Type B pancreatic cell (in vitro differentiated cells): ENCODE data around the gene BTBD9. TPM values are rescaled to one million over a fixed set of nuclear protein-coding genes. Genes with fewer than 3 reads are reported as not detected.

ENCODE experiments used
- DNase-seq: peaks from one replicate; pipeline ENCODE4 v3.0.0; 2021; ENCODE audit warnings: mixed read lengths; ENCODE audit not compliant: unreplicated experiment; ENCODE audit errors: extremely low spot score
- H3K27ac Mint-ChIP-seq: 2 replicates; pipeline ENCODE4 v1.8.0; 2021; ENCODE audit warnings: mild to moderate bottlenecking, mixed read lengths
- H3K27me3 Mint-ChIP-seq: 2 replicates; pipeline ENCODE4 v1.8.0; 2021; ENCODE audit warnings: mixed read lengths
- H3K36me3 Mint-ChIP-seq: 2 replicates; pipeline ENCODE4 v1.8.0; 2021; ENCODE audit warnings: mixed read lengths
- H3K4me1 Mint-ChIP-seq: one replicate; pipeline ENCODE4 v1.8.0; 2021; ENCODE audit warnings: mixed read lengths; ENCODE audit not compliant: unreplicated experiment
- H3K4me3 Mint-ChIP-seq: 2 replicates; pipeline ENCODE4 v1.8.0; 2021; ENCODE audit warnings: mild to moderate bottlenecking, mixed read lengths
- H3K9me3 Mint-ChIP-seq: 2 replicates; pipeline ENCODE4 v1.8.0; 2021; ENCODE audit warnings: mixed read lengths
- CTCF ChIP-seq: fragments of 200-600 bp; sonication (generic); conservative IDR thresholded peaks from 2 replicates; pipeline ENCODE4 v1.5.0; 2021; ENCODE audit warnings: antibody characterized with exemption, mild to moderate bottlenecking
- total RNA-seq: library from RNA; stranded (reverse); gene quantifications from 2 replicates; pipeline ENCODE4 v1.2.1, GENCODE V29; 2021; ENCODE audit warnings: low replicate concordance

BTBD9 gene
- total RNA-seq, 1 donor from 2014 or later, result 14.9 TPM

- Mint-ChIP-seq H3K9me3 (no peaks in the 10 kb centered on the region), H3K27me3 (no peaks in the 10 kb centered on the region), H3K27ac (no peak overlapping the region), H3K4me3 (no peak overlapping the region), H3K36me3 (no peaks in the 10 kb centered on the region), H3K4me1 (no peaks in the 10 kb centered on the region)
- TF ChIP-seq CTCF, result no peak
- no peak for DNase-seq
These were observed 17.2 kb upstream of the BTBD9 start for GRCh38 chr6:38656896-38657295.

- Mint-ChIP-seq H3K9me3 (peaks cover 3% of the 10 kb centered on the region), H3K4me3 (no peak overlapping the region), H3K27ac (no peak overlapping the region), H3K4me1 (no peaks in the 10 kb centered on the region), H3K36me3 (no peaks in the 10 kb centered on the region), H3K27me3 (no peaks in the 10 kb centered on the region)
- DNase-seq, result no peak
- no peak for TF ChIP-seq CTCF
These were observed 14.5 kb upstream of the BTBD9 start for GRCh38 chr6:38654263-38654662.

- H3K36me3 Mint-ChIP-seq, result peaks cover 8% of the 10 kb centered on the region
- no peak for DNase-seq
- TF ChIP-seq CTCF, result no peak
- no peaks in the 10 kb centered on the region for H3K4me1 Mint-ChIP-seq
- no peak overlapping the region for H3K27ac Mint-ChIP-seq
- no peak overlapping the region for H3K4me3 Mint-ChIP-seq
- peaks cover 3% of the 10 kb centered on the region for H3K9me3 Mint-ChIP-seq
- no peaks in the 10 kb centered on the region for H3K27me3 Mint-ChIP-seq
These were observed 11.5 kb upstream of the BTBD9 start for GRCh38 chr6:38651121-38651784.

- peaks cover 3% of the 10 kb centered on the region for H3K9me3 Mint-ChIP-seq
- H3K4me1 Mint-ChIP-seq, result no peaks in the 10 kb centered on the region
- TF ChIP-seq CTCF, result no peak
- H3K4me3 Mint-ChIP-seq, result no peak overlapping the region
- no peak for DNase-seq
- H3K36me3 Mint-ChIP-seq, result peaks cover 8% of the 10 kb centered on the region
- no peak overlapping the region for H3K27ac Mint-ChIP-seq
- no peaks in the 10 kb centered on the region for H3K27me3 Mint-ChIP-seq
These were observed 10.6 kb upstream of the BTBD9 start for GRCh38 chr6:38650207-38650752.

- no peak for DNase-seq
- H3K36me3 Mint-ChIP-seq, result peaks cover 8% of the 10 kb centered on the region
- peaks cover 3% of the 10 kb centered on the region for H3K9me3 Mint-ChIP-seq
- no peak overlapping the region for H3K27ac Mint-ChIP-seq
- no peaks in the 10 kb centered on the region for H3K27me3 Mint-ChIP-seq
- no peak for TF ChIP-seq CTCF
- no peak overlapping the region for H3K4me3 Mint-ChIP-seq
- no peaks in the 10 kb centered on the region for H3K4me1 Mint-ChIP-seq
These were observed 10.0 kb upstream of the BTBD9 start for GRCh38 chr6:38649744-38650143.
